NCI-H774 (cell line): ENCODE data around the gene SIRPB2.
"Not testable (repeated sequence)": the region's sequence is repeated elsewhere in the genome, so short reads cannot be mapped to it uniquely, and the experiment has no call there.

Experiments used
- DNase-seq: peaks from one replicate; lab custom pipeline; 2025; lab: John Stamatoyannopoulos, UW

SIRPB2 gene

DNA sequence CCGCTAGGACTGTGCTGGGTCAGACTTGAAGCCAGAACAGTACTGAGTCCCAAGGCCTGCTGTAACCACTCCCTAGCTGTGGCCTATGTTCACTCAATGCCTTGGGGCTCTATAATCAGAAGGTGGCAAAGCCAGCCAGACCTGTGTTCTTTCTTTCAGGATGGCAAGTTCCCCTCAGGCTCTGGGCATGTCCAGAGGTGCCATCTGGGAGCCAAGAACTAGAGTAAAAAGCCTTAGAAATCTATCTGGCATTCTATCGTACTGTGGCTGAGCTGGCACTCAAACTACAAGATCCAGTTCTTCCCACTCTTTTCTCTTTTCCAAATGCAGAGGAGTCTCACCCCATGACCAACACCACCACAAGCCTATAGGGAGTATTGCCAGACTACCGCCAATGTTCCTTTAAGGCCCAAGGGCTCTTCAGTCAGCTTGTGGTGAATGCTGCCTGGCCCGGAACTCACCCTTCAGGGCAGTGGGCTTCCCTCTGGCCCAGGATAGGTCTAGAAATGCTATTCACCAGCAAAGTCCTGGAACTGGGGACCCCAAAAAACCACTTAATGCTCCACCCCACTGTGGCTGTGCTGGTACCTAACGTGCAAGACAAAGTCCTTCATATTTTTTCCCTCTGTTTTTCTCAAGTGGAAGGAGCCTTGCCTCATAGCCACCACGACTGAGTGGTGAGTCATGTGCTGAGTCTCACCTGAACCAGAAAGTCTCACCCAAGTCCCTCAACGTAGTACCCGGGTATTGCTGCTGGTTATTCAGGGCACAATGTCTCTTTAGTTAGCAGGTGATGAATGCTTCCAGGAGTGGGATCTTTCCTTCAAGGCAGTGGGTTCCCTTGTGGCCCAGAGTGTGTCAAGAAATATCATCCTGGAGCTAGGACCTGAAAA lies 8.6 kb upstream of the SIRPB2 start:
- DNase-seq = no peak

- not testable (repeated sequence) for DNase-seq
These were observed 6.2 kb upstream of the SIRPB2 start for GRCh38 chr20:1497371-1497770.

GRCh38 chr20:1496930-1497329 lies 5.7 kb upstream of the SIRPB2 start:
- DNase-seq = no peak

DNA sequence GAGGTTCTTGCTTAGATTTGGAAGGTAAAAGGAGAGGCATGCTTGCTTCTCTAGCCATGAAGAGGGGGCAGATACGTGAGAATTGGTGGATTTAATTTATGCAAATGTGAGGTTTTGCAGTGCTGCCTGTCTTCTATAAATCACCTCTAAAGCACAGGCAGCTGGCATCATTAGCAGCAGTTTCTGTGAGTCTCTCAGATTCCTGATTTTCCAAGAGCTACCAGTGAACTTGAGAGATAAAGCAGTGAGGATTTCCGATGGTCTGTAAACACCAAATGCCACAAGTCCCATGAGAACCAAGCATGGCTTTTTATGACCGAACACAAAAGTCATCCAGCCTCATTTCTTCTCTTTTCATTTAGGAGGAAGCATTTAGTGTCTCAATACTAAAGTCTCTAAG lies 3.2 kb upstream of the SIRPB2 start:
- no peak for DNase-seq

- DNase-seq = no peak
These were observed 2.3 kb upstream of the SIRPB2 start for GRCh38 chr20:1493536-1493935.

DNA sequence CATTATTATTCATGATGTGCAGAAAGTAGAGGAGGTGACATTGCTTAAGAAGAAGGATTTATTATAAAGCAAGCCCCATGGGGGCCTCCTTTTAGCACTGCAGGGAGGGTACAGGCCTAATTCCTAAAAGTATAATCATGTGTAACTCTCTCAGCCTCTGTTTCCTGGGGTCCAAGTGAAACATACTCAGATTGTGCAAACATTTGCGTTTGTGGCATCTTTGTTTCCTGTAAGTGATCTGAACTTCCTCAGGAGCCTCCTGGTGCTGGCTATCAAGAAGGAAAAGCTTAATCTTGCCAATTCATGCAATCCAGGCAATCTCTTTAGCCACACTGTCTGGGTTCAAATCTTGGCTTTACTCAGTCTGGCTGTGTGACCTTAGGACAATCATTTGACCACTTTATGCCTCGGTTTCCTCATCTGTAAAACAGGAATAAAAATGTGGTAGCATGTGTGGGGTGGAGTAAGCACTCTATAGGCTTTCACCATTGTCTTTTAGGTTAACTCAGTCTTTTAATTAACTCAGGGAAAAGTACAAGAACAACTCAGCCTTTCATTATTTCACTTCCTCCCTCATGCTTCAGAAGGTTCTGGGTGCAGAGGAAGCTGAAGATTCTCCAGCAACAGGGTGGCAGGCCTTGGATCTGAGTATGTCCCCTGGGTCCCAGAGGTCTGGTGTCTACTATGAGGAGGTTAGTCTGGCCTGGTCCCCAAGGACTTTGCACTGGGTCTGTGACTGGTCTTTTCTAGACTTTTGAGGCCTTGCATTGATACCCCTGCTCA lies 831 bp upstream of the SIRPB2 start:
- no peak for DNase-seq

DNA sequence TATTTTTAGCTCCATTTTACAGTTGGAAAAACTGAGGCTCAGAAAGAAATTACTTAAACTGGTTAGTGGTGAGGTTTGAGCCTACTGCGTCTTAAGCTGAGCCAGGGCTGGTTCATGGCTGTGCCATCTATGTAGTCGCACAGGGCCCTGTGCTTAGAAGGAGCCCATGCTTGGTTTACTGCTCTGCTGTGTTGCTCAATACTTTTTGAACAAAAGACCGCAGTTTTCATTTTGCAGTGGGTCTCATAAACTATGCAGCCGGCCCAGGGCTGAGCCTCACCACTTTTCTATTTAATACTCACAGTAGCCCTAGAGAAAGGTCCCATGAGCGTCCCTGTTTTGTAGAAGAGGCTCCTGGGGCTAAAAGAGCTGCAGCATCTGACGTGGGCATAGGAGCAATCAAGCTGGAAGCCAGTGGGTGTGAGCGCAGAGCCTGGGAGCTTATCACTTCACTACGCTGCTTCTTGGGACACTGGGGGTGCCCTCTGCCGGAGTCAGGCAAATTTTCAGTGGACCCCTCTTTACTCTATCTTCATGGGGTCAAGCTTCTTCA lies 501 bp downstream of the SIRPB2 start:
- DNase-seq = no peak

DNA sequence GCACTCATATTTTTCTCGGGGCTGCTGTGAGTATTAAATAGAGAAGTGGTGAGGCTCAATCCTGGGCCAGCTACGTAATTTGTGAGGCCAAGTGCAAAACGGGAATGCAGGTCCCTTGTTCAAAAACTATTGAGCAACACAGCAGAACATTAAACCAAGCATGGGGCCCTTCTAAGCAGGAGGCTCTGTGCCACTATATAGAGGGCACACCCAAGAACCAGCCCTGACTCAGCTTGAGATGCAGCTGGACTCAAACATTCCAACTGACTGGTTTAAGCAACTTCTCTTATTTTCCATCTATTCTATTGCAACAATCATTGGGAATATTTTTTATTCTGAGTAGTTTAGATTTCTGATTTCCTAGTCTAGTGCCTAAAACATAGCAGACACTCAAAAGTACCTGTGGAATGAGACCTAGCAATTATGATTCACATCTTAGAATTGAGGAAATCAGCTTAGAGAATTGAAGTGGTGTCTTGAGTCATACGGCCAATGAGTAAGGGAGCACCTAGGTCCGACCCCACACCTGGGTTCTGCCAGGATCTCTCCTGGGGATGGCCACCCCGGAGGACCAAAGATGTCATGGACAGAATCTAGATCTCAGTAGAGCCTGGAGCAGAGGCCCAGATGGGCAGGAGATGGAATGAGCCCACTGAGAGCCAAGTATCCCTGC lies 1.3 kb downstream of the SIRPB2 start:
- DNase-seq = no peak

DNA sequence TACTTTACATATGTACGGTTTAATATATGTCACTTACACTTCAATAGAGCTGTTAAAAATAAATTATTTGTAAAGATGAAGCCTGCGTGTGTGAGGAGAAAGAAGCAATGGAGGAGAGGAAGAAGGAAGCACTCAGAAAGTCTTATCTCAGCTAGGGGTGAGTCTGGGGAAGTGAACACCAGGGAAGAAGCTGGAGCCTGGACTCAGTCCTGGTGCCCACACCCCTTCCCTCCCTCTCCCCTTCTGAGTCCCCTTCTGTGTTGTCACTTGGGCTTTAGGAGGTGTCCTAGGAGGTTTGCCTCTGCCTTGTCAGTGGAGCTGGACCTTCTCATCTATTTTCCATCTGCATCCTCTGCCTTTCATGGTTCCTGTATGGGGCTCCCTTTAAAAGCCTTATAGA lies 1.9 kb downstream of the SIRPB2 start:
- DNase-seq = no peak

DNA sequence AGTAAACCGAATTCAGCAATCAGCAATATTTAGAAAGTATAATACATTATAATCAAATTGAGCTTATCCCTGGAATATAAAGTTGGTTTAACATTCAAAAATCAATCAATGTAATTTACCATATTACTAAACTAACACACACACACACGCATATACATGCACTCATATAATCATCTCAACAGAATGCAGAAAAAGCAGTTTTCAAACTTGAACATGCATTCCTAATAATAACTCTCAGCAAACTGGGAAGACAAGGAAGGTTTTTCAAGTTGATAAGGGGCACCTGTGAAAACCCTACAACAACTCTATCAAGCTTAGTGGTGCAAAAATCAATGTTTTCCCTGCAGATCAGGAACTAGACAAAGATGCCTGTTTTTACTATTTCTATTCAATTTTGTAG lies 4.7 kb downstream of the SIRPB2 start:
- DNase-seq = no peak

GRCh38 chr20:1484438-1485116 lies 6.6 kb downstream of the SIRPB2 start:
- DNase-seq = no peak

DNA sequence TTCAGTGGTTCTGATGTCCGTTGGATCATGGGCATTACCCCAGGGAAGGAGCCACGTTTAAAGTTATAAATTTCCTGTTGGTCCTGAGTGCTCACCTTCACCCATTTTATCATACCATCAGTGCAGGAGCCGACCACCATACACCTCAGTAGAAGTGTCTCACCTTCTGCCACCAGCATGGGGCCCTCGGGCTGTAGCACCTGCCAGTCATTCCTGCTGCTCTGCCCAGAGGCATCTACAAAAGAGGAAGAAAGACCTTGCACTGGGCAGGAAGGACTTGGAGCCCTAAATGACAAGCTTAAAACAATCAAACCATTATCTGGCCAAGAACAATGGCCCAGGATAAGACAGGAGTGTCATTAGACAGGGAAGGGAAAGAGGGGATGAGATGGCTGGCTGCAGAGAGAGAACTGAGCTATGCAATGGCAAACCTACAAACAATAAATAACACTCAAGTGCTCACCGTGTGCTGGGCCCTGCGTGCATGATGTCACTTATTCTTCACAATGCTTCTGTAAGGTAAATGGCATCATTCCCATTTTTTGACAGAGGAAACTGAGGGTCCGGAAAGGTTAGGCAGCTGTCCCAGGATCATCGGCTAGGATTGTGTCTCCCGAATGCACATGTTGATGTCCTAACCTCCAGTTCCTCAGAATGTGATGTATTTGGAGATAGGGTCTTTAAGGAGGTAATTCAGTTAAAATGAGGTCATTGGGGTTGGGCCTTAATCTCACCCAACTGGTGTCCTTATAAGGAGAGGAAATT lies 11.2 kb downstream of the SIRPB2 start:
- no peak for DNase-seq

- DNase-seq = no peak
These were observed 12.7 kb downstream of the SIRPB2 start for GRCh38 chr20:1478566-1478965.

GRCh38 chr20:1477896-1478490 lies 13.2 kb downstream of the SIRPB2 start:
- no peak for DNase-seq

GRCh38 chr20:1474817-1475603 lies 16.2 kb downstream of the SIRPB2 start:
- no peak for DNase-seq

DNA sequence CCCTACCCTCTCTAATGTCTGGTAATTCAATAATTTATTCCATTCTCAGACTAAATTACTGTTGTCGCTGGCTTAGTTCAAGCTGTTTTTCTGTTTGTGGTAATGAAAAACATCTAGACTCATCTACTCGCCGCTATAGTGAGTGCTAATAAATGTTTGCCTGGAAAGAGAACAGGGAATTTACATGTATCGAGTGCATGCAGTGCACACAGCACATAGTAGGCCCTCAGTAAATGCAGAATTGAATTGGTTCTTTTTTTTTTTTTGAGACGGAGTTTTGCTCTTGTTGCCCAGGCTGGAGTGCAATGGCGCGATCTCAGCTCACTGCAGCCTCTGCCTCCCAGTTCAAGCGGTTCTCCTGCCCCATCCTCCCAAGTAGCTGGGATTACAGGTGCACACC lies 16.9 kb downstream of the SIRPB2 start:
- DNase-seq = no peak

GRCh38 chr20:1473246-1474220 lies 17.7 kb downstream of the SIRPB2 start:
- DNase-seq = no peak

GRCh38 chr20:1472556-1473245 lies 18.5 kb downstream of the SIRPB2 start:
- DNase-seq = no peak
